Ovary (tissue), 3 donors: ENCODE measurements around the gene PSD4.

Source experiments
- CTCF ChIP-seq, 3 donors: fragments of 450-650 bp in 2 of 3; fragments of 200-600 bp in 1 of 3; IDR thresholded peaks; one replicate each; pipeline versions ENCODE4 v1.5.1 to v1.8.0; 2016 to 2022; ENCODE audit warnings: antibody characterized with exemption in 3 of 3, mild to moderate bottlenecking in 1 of 3
- EP300 ChIP-seq: sonication (generic); formaldehyde crosslinking; IDR thresholded peaks from one replicate; pipeline ENCODE4 v1.6.1; 2017; ENCODE audit warnings: antibody characterized with exemption
- POLR2A ChIP-seq: fragments of 450-650 bp; IDR thresholded peaks from one replicate; pipeline ENCODE4 v1.6.1; 2017; ENCODE audit warnings: antibody characterized with exemption, mild to moderate bottlenecking, moderate library complexity
- donor health status: DM: no; HTN: no; CAD: no.

GRCh38 chr2:113173542-113174375 is at the start of gene PSD4:
- TF ChIP-seq POLR2A (no peak), EP300 (no peak), CTCF (IDR thresholded peaks at IDR 0.05) (no peak)
